Measurements from ENCODE around the gene ZC3HAV1. TPM values are rescaled to one million over a fixed set of nuclear protein-coding genes. Genes with fewer than 3 reads are reported as not detected.

The ZC3HAV1 gene
- total and polyA plus RNA-seq, 10 of the 15 experiments (the other 5 are each of a cell fraction or from before 2014, with no cell fraction given) = 18.5 to 55.3 (median 44.7) TPM

DNA sequence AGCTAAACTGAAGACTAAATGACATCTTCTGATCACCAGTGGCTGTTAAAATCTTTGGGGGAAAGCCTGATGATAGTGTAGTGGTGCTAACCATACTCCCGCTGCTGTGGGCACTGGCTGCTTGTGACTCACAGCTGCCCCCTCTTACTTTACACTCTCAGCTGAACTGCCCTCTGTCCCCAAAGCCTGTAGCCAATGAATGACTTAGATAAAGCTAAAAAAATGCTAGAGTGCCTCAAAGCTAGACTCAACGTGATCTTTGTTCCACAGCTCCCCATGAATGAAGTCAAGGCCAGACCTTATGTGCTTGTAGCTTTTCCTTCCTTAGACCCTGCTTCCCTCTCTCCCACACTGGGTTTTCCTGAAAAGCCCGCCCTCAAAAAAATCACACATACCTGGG is 80.2 kb downstream of the ZC3HAV1 start:
- no peak overlapping the region for H3K4me2 ChIP-seq (ENCODE audit: control insufficient read depth, insufficient read depth)
- in situ Hi-C loops (cut with MboI) = no loop called here
- H3K27me3 ChIP-seq (replicated peaks in 1 of 2; ENCODE audit: control insufficient read depth in 2 of 2, insufficient read depth in 2 of 2, low read length in 1 of 2) = no peaks in the 10 kb centered on the region
- no peak for ATAC-seq
- H3K36me3 ChIP-seq (ENCODE audit: control insufficient read depth in 2 of 2, insufficient read depth in 2 of 2, low read length in 1 of 2) = peaks cover 2 to 22% of the 10 kb centered on the region in 2 experiments; a peak in 2 of 4 replicates
- DNase-seq (ENCODE audit: low read depth, low spot score) = no peak
- H3K79me2 ChIP-seq (ENCODE audit: control insufficient read depth, insufficient read depth, low read length) = peaks cover 6% of the 10 kb centered on the region
- H3K27ac ChIP-seq (ENCODE audit: control insufficient read depth, insufficient read depth) = no peak overlapping the region
- TF ChIP-seq CHD4 (IDR thresholded peaks at IDR 0.05) (no peak), TARDBP (IDR thresholded peaks at IDR 0.05; ENCODE audit: borderline replicate concordance) (no peak), ZZZ3 (IDR thresholded peaks at IDR 0.05; ENCODE audit: control insufficient read depth, insufficient read length, low read depth) (no peak), ZNF24 (IDR thresholded peaks at IDR 0.05) (no peak), NFYB (IDR thresholded peaks at IDR 0.05; ENCODE audit: insufficient read depth, low read depth, low read length) (no peak), ASH2L (IDR thresholded peaks at IDR 0.05; ENCODE audit: borderline replicate concordance, low read depth) (no peak), TCF7 (IDR thresholded peaks at IDR 0.05; ENCODE audit: borderline replicate concordance) (no peak), BMI1 (IDR thresholded peaks at IDR 0.05; ENCODE audit: borderline replicate concordance) (no peak)
- TF ChIP-seq, protein P1, sequence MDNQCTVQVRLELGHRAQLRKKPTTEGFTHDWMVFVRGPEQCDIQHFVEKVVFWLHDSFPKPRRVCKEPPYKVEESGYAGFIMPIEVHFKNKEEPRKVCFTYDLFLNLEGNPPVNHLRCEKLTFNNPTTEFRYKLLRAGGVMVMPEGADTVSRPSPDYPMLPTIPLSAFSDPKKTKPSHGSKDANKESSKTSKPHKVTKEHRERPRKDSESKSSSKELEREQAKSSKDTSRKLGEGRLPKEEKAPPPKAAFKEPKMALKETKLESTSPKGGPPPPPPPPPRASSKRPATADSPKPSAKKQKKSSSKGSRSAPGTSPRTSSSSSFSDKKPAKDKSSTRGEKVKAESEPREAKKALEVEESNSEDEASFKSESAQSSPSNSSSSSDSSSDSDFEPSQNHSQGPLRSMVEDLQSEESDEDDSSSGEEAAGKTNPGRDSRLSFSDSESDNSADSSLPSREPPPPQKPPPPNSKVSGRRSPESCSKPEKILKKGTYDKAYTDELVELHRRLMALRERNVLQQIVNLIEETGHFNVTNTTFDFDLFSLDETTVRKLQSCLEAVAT (IDR thresholded peaks at IDR 0.05) = no peak
- no peak overlapping the region for H3K4me3 ChIP-seq
- no TSS peak for BruUV-seq (replicated peaks)
- no peak overlapping the region for H3K9ac ChIP-seq (ENCODE audit: control insufficient read depth, insufficient read depth, low read length)
- H3K9me3 ChIP-seq (replicated peaks; ENCODE audit: control insufficient read depth, insufficient read depth, low read length) = no peaks in the 10 kb centered on the region
- intact Hi-C loops (cut with micrococcal nuclease; ENCODE audit: unreplicated experiment) = no loop called here
- SMC1A ChIA-PET (ENCODE audit: uncharacterized antibody, unreplicated experiment) = interaction anchor here (1.1 kb wide), 1 partner anchor 12 kb away, joined by 3 read pairs; no protein-coding TSS in a partner anchor
- RAD21 ChIA-PET (ENCODE audit: unreplicated experiment) = no interaction called here
- no peaks in the 10 kb centered on the region; the same call in 1 of the 2 replicates for H3K4me1 ChIP-seq (ENCODE audit: control insufficient read depth, insufficient read depth, low read length)
- no peak overlapping the region for H2AFZ ChIP-seq (ENCODE audit: control insufficient read depth, low read depth, low read length)
- no peak for FAIRE-seq
- 100% methylated on average over 3 of the region's 3 CpGs for WGBS (ENCODE audit: insufficient coverage, insufficient replicate concordance, low lambda C conversion rate, missing lambda C conversion rate)
- POLR2A ChIA-PET = no interaction called here
- no peaks in the 10 kb centered on the region for H4K20me1 ChIP-seq (ENCODE audit: control insufficient read depth, insufficient read depth)
- CTCF ChIA-PET = interaction anchor here (1.9 kb wide), 1 partner anchor 46 kb away, joined by 9 read pairs; no protein-coding TSS in a partner anchor

Data from GM12878 (cell line).